Duodenal mucosa (tissue), 2 donors: ENCODE measurements around the gene FREY1.
"Not testable (repeated sequence)": the region's sequence is repeated elsewhere in the genome, so short reads cannot be mapped to it uniquely, and the experiment has no call there.

Source experiments
- H3K27ac ChIP-seq: one replicate; pipeline ENCODE4 v1.7.0; 2013; ENCODE audit warnings: low read depth, low read length
- H3K27me3 ChIP-seq, 2 donors: one replicate each; pipeline ENCODE4 v1.7.0; 2013; ENCODE audit warnings: low read length in 2 of 2, control low read depth in 1 of 2; ENCODE audit not compliant: insufficient read depth in 2 of 2, control insufficient read depth in 1 of 2
- H3K36me3 ChIP-seq, 2 donors: one replicate each; pipeline ENCODE4 v1.7.0; 2013; ENCODE audit warnings: low read length in 2 of 2, control low read depth in 1 of 2; ENCODE audit not compliant: insufficient read depth in 2 of 2, control insufficient read depth in 1 of 2
- H3K4me1 ChIP-seq, 2 donors: one replicate each; pipeline ENCODE4 v1.7.0; 2013; ENCODE audit warnings: low read length in 2 of 2, control low read depth in 1 of 2; ENCODE audit not compliant: insufficient read depth in 2 of 2, control insufficient read depth in 1 of 2
- H3K4me3 ChIP-seq, 2 donors: one replicate each; pipeline ENCODE4 v1.7.0; 2013; ENCODE audit warnings: low read length in 2 of 2, low read depth in 1 of 2
- H3K9ac ChIP-seq, 2 donors: one replicate each; pipeline ENCODE4 v1.7.0; 2013; ENCODE audit warnings: low read length in 2 of 2, low read depth in 1 of 2
- H3K9me3 ChIP-seq, 2 donors: one replicate each; pipeline ENCODE4 v1.7.0; 2013; ENCODE audit warnings: low read length in 2 of 2, control low read depth in 1 of 2; ENCODE audit not compliant: control insufficient read depth in 1 of 2

FREY1 gene

DNA sequence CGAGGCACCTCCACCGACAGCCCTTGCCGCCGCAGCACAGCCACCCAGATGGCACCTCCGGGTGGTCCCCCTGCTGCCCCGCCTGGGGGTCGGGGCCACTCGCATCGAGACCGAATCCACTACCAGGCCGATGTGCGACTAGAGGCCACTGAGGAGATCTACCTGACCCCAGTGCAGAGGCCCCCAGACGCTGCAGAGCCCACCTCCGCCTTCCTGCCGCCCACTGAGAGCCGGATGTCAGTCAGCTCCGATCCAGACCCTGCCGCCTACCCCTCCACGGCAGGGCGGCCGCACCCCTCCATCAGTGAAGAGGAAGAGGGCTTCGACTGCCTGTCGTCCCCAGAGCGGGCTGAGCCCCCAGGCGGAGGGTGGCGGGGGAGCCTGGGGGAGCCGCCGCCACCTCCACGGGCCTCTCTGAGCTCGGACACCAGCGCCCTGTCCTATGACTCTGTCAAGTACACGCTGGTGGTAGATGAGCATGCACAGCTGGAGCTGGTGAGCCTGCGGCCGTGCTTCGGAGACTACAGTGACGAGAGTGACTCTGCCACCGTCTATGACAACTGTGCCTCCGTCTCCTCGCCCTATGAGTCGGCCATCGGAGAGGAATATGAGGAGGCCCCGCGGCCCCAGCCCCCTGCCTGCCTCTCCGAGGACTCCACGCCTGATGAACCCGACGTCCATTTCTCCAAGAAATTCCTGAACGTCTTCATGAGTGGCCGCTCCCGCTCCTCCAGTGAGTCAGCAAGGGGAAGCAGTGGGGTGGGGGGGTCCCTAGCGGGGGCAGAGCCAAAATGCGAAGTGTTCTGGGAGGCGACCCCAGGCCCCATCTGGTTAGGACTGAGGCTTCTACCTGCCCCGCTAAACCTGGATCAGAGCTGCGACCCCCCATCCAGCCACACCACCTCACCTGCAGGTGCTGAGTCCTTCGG is 4.4 kb downstream of the FREY1 start:
- H3K36me3 ChIP-seq = no peaks in the 10 kb centered on the region
- H3K9ac ChIP-seq = no peak overlapping the region
- H3K4me1 ChIP-seq = peaks cover 26 to 38% of the 10 kb centered on the region in 2 donors
- H3K27ac ChIP-seq = no peak overlapping the region
- no peaks in the 10 kb centered on the region for H3K9me3 ChIP-seq
- no peak overlapping the region for H3K4me3 ChIP-seq
- H3K27me3 ChIP-seq = peaks cover 25 to 29% of the 10 kb centered on the region in 2 donors

GRCh38 chr11:45901626-45902025 is 5.4 kb downstream of the FREY1 start:
- Histone ChIP-seq H3K9ac (no peak overlapping the region), H3K4me3 (no peak overlapping the region)

DNA sequence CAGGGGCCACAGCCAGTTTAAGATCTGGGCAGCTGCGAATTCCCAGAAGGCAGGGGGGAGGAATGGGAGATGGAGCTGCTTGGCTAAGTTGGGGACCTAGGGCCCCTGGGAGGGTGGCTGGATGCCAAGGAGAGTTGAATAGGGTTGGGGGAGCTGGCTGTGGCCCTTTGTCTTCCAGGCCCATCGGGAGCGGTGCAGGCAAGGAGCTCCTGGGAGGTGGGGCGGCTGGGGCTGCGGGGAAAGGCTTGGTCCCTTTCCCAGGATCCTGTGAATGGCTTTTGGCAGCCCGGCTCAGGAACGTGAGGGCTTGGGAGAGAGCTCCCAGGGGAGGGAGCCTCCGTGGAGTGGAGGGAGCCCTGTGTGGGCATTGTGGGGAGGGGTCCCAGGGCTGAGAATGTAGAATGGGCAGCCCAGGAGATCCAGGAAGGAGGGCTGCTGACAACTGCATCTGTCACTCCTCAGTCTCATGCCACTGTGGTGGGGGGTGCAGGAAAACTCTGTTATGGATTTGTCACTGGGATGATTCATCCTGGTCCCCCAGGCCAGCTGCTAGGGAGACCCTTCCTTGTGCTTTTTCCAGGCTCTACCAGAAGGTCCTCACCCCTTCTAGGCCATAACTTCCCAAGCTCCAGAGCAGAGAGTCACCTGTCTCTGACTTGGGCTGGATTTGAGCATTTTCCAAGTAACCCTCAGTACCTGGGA is 6.0 kb downstream of the FREY1 start:
- peaks cover 18 to 27% of the 10 kb centered on the region in 2 donors for H3K4me1 ChIP-seq
- H3K9ac ChIP-seq = no peak overlapping the region
- H3K9me3 ChIP-seq = no peaks in the 10 kb centered on the region
- H3K4me3 ChIP-seq = peak overlapping the region; percentile 28 to 40
- H3K27ac ChIP-seq = no peak overlapping the region
- no peaks in the 10 kb centered on the region for H3K36me3 ChIP-seq
- peaks cover 25 to 29% of the 10 kb centered on the region in 2 donors for H3K27me3 ChIP-seq

More at GRCh38 chr11:45901626-45902025, 5.4 kb downstream of the FREY1 start:
- Histone ChIP-seq H3K4me1 (peaks cover 24 to 32% of the 10 kb centered on the region in 2 donors), H3K36me3 (no peaks in the 10 kb centered on the region), H3K27me3 (peaks cover 25 to 29% of the 10 kb centered on the region in 2 donors), H3K27ac (no peak overlapping the region), H3K9me3 (no peaks in the 10 kb centered on the region)

GRCh38 chr11:45900175-45900800 is 6.8 kb downstream of the FREY1 start:
- H3K27ac ChIP-seq, H3K9me3 ChIP-seq, H3K9ac ChIP-seq, H3K36me3 ChIP-seq: not testable (repeated sequence)
- peak overlapping the region; percentile 28 to 40 for H3K4me3 ChIP-seq
- H3K4me1 ChIP-seq = peaks cover 17 to 22% of the 10 kb centered on the region in 2 donors
- H3K27me3 ChIP-seq = peaks cover 25 to 29% of the 10 kb centered on the region in 2 donors

- H3K27me3 ChIP-seq = peaks cover 25 to 29% of the 10 kb centered on the region in 2 donors
These were observed 7.5 kb downstream of the FREY1 start for GRCh38 chr11:45899448-45900174.

GRCh38 chr11:45899086-45899447 is 8.0 kb downstream of the FREY1 start:
- Histone ChIP-seq H3K27ac (no peak overlapping the region), H3K27me3 (peaks cover 25 to 29% of the 10 kb centered on the region in 2 donors), H3K36me3 (no peaks in the 10 kb centered on the region), H3K9me3 (no peaks in the 10 kb centered on the region), H3K4me1 (peaks cover 6 to 9% of the 10 kb centered on the region in 2 donors), H3K9ac (no peak overlapping the region), H3K4me3 (peak overlapping the region in 1 of 2 donors; percentile 58)

More at GRCh38 chr11:45899448-45900174, 7.5 kb downstream of the FREY1 start:
- no peak overlapping the region for H3K27ac ChIP-seq
- H3K4me1 ChIP-seq = peaks cover 12 to 15% of the 10 kb centered on the region in 2 donors
- H3K36me3 ChIP-seq = no peaks in the 10 kb centered on the region
- H3K9me3 ChIP-seq = no peaks in the 10 kb centered on the region
- H3K4me3 ChIP-seq = peak overlapping the region; percentile 36 to 58
- no peak overlapping the region for H3K9ac ChIP-seq

GRCh38 chr11:45897556-45897955 is 9.5 kb downstream of the FREY1 start:
- Histone ChIP-seq H3K27ac (no peak overlapping the region), H3K9ac (no peak overlapping the region), H3K36me3 (no peaks in the 10 kb centered on the region), H3K9me3 (no peaks in the 10 kb centered on the region), H3K4me3 (no peak overlapping the region), H3K4me1 (peaks cover 5 to 8% of the 10 kb centered on the region in 2 donors), H3K27me3 (peaks cover 25 to 29% of the 10 kb centered on the region in 2 donors)

DNA sequence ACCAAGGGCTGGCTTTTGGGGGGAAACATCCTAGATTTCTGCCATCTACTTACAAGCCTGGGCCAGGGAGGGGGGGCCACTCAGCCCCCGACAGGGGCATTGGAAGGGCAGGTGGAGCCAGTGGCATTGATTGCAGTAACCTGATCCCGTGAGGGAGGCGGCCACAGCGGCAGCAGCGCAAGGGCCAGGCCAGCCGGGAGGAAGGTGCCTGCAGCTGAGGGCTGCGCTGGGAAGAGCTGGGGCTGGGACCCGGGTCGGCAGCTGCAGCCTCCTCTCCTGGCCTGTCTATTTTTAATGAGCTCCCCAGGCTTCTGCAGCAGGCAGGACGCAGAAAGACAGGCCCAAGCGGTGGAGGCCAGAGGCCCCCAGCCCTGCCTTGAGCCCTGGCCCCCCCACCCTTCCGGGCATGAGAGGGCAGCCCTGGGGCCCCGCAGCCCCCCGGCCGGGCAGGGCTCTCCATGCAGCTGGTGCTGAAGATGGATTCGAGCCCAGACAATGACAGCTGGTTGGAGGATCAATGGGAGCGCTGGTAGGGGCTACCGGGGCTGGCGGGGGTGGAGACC is 10.6 kb downstream of the FREY1 start:
- H3K27me3 ChIP-seq = peaks cover 25 to 28% of the 10 kb centered on the region in 2 donors
- no peak overlapping the region for H3K27ac ChIP-seq
- H3K9me3 ChIP-seq = no peaks in the 10 kb centered on the region
- no peaks in the 10 kb centered on the region for H3K36me3 ChIP-seq
- peaks cover 5 to 8% of the 10 kb centered on the region in 2 donors for H3K4me1 ChIP-seq
- no peak overlapping the region for H3K9ac ChIP-seq
- H3K4me3 ChIP-seq = no peak overlapping the region

DNA sequence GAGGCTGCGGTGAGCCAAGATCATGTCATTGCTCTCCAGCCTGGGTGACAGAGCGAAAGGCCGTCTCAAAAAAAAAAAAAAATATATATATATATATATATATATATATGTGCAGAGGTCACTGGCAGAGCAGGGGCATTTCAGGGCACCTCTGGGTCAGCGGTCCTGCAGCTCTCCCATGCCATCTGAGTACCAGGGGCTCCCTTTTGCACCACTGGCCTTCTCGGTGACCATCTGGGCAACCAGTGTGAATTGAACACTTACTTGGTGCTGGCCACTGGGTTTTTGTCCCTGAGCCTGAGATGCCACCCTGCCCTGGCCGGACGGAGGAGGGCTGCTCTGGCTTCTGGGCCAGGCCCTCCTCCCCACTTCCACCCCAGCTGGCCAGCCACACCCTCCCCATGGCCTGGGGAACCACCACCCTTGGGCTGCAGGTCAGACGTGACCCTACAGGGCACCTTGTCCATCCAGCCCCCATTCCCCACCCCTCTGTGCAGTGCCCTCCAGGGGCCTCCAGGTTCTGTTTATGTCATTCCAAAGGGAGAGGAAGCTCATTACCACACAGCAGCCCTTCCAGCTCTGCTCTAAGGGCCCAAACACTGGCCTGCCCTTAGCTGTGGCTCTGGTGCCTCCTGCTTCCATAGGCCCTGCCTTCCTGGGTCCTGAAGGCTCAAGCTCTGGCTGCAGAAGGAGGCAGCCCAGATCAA is 11.4 kb downstream of the FREY1 start:
- H3K9me3 ChIP-seq = no peaks in the 10 kb centered on the region
- no peak overlapping the region for H3K9ac ChIP-seq
- no peak overlapping the region for H3K27ac ChIP-seq
- H3K4me3 ChIP-seq = no peak overlapping the region
- H3K4me1 ChIP-seq = peaks cover 5 to 8% of the 10 kb centered on the region in 2 donors
- no peaks in the 10 kb centered on the region for H3K36me3 ChIP-seq
- peaks cover 20 to 22% of the 10 kb centered on the region in 2 donors for H3K27me3 ChIP-seq
